SH-SY5Y (cell line): ENCODE measurements around the gene CCDC78.

Experiments used
- GATA2 ChIP-seq: IDR thresholded peaks from 2 replicates; pipeline ENCODE4 v1.6.1; 2011; ENCODE audit warnings: mild to moderate bottlenecking, low read depth, low read length
- GATA3 ChIP-seq: IDR thresholded peaks from 2 replicates; pipeline ENCODE4 v1.6.1; 2011; ENCODE audit warnings: low read depth, mild to moderate bottlenecking, low read length, moderate library complexity

DNA sequence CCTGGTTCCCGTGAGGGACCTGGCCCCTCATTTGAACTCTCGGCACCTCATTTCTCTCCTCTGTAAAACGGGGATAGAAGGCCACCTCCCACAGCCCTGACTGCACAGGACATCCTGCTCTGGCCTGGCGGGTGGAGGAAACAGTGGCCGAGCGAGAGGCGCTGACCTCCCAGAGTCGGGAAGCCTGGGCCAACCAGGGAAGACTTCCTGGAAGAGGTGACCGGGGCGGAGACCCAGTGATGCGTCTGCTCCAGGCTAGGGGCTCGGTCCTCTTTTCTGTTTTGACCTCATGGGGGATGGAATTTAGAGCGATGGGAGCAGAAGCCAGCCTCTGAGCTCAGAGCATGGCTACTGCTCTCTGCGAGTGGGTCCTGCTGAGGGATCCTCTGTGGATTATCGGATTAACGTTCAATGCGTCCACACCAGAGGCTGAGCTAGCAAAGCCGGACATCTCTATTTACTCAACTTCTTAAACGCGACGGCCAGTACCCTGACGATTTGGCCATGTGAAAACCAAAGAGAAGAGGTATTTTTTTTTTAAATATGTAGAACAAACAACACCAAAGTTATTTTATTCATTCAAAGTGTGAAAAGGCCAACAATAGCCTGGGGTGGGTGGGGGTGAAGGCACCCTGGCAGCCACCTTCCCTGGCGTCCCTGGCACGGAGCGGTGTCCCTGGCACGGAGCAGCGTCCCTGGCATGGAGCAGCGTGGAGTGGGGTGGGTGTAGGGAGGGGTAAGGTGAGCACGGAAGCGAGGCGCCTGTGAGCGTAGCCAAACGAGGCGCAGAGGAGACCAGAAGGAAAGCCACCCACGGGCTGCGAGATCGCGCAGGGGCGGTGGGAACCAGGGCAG lies 25.1 kb upstream of the CCDC78 start:
- TF ChIP-seq GATA2 (no peak), GATA3 (no peak)
